MV-4-11 (cell line): ENCODE data around the gene CCDC69.
"Not testable (repeated sequence)": the region's sequence is repeated elsewhere in the genome, so short reads cannot be mapped to it uniquely, and the experiment has no call there.

ENCODE experiments used
- DNase-seq: peaks from one replicate; lab custom pipeline; 2025; lab: John Stamatoyannopoulos, UW

The CCDC69 gene

DNA sequence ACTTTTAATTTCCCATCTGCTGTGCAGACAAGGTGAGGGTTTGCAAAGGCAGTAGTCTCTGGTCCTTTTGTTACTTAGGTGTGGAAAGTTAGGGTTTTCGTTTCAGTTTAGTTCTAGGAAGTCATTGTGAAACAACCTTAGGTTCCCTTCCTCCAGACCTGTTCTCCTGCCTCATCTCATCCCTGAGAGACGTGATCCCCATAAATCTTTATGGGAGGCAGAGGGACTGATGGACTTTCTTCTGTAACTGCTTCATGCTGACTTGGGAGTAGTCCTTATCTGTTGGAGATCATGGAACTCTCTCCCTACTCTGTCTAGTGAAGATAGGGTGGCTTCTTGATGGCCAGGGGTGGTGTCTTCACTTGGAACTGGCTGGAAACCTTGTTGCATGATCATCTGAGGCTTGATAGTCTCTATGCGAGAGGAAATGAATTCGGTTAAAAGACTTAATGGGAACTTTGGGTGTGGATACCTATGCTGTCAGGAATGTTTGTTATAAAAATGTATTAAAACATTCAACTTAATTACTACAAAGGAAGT lies 21.9 kb upstream of the CCDC69 start:
- DNase-seq, result no peak

DNA sequence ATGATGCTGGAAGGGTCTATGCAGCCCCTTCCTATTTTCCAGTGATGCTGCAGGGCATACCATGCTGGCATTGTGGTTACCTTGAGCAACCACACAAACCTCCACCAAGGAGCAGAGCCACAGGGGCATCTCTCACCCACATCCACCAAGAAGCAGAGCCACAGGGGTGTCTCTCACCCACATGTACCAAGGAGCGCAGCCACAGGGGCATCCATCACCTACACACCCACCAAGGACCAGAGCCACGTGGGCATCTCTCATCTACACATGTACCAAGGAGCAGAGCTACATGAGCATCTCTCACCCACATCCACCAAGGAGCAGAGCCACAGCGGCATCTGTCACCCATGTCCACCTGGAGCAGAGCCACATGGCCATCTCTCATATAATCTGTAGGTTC lies 20.3 kb upstream of the CCDC69 start:
- no peak for DNase-seq

DNA sequence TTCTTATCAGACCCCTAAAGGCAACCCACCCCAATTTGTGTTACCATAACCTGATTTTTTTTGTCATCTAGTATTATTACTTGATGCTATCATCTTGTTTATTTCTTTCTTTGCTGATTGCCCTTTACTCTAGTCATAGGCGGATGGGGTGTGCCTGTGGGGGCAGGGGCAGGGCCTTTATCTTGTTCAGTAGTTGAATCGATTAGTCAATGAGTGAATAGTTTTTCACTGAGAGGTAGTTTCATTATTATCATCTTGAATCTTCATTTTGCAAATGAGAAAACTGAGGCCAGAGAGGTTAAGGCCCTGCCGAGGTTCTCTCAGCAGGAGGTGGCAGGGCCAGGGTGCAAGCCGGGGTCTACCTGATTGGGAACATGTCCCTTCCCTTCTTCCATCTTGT lies 19.7 kb upstream of the CCDC69 start:
- no peak for DNase-seq

DNA sequence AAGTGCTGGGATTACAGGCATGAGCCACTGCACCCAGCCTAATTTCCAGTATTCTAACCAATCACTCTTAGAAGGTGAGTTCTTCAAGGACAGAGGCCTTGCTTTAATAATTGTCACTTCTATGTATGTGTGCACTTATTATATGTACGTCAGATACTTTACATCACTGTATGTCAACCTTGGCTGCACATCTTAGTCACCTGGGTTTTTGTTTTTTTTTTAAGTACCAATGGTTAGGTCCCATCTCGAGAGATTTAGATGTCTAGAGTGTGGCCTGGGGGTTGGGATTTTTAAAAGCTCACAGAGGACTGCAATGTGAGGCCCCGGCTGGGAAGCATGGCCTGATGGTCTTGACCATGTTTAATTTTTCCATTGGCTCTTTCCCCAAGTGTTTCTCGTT lies 19.2 kb upstream of the CCDC69 start:
- DNase-seq, result no peak

DNA sequence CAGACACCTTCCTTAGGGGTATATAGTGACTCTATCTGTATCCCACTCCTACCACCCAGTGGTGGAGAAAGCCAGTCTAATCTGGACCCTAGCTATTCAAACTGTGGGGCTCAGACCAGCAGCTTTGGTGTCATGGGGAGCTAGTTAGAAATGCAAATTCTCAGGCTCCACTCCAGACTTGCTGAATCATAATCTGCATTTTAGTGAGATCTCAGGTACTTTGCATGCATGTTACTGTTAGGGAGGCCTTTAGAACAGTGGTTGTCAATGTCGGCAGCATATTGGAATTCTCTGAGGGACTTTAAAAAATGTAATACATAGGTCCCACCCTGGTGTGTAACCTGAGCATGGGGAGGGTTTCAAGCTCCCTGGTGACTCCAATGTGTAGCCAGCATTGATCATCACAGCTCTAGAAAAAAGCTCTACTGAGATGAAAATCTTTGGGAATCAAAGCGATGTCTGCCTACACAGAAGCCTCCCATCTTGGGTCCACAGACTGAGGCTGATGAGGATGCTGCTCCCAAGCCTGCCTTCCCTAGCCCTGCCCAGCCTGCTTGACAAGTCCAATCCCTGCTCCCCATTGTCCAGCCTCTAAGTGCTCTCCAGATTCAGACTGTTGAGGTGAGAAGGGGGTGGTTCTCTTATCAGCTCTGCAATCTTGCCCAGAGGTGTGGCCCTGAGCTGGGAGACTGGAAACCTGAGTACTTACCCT lies 17.2 kb upstream of the CCDC69 start:
- DNase-seq, result no peak

DNA sequence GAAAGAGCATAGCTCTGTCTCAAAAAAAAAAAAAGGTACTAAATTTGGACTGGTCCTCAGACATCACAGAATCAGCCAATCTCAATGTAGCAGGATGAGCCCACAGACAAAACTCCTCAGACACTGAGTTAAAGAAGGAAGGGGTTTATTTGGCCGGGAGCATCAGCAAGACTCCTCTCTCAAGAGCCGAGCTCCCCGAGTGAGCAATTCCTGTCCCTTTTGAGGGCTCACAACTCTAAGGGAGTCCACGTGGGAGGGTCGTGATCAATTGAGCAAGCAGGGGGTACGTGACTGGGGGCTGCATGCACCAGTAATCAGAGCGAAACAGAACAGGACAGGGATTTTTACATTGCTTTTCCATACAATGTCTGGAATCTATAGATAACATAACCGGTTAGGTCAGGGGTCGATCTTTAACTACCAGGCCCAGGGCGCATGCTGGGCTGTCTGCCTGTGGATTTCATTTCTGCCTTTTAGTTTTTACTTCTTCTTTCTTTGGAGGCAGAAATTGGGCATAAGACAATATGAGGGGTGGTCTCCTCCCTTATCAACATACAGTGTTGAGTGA lies 16.5 kb upstream of the CCDC69 start:
- not testable (repeated sequence) for DNase-seq

DNA sequence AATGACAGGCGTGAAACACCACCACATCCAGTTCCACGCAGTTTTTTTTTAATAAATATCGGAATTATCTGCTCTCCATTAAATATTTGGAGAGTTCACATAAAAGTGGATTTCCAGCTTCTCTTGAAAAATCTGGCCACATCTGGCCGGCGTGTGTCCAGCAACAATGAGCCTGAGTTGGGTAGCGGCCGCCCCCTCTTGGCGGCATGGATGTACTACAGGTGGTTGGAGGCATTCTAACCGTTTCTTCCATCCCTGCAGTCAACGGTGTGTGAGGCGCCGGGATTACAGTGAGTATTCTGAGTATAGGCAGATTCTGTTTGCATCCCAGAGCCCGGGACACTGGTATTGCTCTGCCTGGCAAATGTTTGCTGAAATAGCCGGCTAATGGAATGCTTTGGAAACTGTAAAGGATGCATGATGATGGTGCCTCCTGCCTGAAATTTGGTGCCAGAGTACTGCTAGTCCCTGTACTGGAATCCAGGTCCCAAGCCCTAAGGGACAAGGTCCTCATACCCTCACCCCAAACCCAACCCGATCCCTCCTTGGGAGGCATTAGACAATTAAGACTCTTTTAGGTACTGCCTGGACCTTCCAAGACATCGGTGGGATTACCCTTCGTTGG lies 15.5 kb upstream of the CCDC69 start:
- peak; percentile 52 for DNase-seq

DNA sequence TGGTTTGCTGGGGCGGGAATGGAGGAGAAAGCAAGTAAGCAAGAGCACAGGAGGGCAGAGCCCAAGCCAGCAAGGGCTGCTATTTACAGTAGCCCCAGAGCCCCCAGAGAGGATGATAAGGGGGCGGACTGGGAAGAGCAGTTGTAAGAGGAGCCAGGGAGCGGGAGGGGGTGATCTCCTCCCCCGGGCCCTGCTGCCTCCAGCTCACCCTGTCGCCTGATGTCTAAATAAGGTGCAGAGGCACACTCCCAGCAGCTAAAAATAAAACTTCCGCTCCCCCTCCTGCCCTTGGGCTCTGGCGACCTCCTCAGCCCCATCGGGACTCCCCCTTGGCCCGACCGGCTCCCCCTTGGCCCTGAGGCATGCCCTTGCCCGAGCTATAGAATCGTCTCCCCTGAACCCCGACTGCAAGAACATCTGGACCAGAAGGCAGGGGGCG lies 14.4 kb upstream of the CCDC69 start:
- no peak for DNase-seq

DNA sequence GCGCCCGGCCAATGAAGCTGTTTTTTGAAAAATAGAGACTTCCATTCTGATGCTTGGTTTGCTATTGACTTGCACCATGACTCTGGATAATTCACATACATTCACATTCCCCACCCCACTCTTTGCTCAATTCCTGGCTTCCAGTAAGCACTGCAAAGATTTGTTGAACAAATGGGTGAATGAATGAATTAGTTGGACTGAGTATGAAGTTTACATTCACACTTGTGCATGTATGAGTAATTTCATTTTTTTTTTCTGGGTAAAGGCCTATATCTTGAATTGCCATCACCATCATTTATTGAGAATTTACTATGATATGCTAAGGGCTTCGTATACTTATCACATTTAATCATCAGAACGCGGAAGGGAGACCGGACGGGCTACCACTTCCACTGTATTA lies 13.8 kb upstream of the CCDC69 start:
- DNase-seq, result no peak

DNA sequence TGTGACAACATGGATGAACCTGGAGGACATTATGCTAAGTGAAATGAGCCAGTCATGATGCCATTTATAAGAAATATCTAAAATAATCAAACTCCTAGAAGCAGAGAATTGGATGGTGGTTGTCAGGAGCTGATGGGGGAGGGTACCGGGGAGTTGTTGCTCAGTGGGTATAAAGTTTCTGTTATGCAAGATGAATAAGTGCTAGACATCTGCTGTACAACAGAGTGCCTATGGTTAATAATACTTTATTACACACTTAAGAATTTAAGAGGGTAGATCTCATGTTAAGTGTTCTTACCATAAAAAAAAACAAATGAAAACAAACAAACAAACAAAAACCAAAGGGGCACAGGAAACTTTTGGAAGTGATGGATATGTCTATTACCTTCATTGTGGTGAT lies 13.0 kb upstream of the CCDC69 start:
- DNase-seq, result no peak

DNA sequence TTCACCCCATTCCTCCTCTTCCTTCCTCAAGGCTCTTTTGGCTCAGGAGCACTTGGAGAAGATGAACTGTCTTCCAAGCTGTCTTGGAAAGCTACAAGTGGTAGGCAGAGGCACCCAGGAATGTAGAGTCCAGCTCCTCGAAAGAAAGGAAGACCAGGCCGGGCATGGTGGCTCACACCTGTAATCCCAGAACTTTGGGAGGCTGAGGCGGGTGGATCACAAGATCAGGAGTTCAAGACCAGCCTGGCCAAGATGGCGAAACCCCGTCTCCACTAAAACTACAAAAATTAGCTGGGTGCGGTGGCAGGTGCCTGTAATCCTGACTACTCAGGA lies 11.3 kb upstream of the CCDC69 start:
- DNase-seq, result not testable (repeated sequence)

DNA sequence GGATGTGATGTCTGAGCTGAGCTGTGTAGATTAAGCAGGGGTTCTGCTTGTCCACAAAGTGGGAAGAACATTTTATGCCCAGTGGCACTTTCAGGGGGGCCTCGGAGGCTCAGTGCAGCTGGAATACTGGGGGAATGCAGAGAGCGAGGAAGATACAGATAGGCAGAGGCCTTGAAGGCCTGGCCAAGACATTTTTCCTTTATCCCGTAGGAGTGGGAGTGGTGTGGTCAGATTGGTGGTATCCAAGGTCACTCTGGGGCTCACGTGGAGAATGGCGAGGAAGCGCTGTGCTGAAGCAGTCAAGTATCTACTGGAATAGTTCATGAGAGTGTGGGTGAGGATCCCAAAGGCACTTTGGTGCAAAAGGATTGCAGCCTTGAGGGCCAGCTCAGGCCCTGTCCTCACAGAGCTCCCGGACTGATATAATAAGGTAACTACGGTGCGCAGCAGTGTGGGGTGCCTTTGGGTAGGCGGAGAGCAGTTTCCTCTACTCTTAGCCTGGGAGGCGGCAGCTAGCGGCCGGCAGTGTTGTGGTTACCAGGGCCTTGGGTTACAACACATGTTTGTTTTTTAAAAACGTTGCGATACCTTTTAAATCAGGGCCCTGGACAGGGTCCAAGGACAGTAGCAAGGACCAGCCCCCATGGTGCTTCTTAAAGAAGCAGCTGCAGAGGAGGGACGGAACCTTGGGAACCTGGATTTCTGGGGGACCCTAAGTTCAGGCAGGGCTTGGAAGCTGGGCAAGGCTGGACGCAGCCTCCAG lies 10.8 kb upstream of the CCDC69 start:
- DNase-seq, result peak; percentile 42

DNA sequence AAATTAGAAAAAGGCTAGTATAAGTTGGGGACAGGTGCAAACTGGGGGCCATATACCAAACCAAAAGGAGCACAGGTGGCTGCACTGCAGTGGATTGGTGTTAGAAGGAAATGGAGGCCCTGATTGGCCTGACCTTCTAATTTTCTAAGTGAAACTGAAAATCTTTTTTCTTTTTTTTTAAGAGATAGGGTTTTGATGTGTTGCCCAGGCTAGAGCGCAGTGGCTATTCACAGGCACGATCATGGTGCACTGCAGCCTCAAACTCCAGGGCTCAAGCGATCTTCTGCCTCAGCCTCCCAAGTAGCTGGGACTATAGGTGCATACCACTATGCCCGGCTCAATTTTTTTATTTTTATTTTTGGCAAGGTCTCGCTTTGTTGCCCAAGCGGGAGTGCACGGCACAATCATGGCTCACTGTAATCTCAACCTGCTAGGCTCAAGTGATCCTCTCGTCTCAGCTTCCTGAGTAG lies 9.8 kb upstream of the CCDC69 start:
- DNase-seq, result no peak

DNA sequence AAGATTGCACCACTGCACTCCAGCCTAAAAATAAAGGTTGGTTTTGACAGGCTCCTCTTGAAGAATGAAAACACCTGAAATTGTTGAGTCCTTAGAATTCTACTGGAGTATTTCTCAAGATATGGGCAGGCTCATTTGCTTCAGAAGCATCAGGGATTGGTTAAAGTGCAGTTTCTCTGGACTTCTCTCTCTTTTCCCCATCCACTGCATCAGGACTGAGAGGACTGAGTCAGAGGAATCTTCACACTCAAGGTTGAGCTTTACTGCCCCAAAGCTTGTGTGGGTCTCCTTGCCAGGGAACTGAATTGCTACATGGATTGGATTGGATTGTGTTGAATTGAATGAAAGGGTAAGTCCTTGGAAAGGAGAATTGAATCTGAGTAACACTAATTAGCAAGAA lies 7.5 kb upstream of the CCDC69 start:
- no peak for DNase-seq

DNA sequence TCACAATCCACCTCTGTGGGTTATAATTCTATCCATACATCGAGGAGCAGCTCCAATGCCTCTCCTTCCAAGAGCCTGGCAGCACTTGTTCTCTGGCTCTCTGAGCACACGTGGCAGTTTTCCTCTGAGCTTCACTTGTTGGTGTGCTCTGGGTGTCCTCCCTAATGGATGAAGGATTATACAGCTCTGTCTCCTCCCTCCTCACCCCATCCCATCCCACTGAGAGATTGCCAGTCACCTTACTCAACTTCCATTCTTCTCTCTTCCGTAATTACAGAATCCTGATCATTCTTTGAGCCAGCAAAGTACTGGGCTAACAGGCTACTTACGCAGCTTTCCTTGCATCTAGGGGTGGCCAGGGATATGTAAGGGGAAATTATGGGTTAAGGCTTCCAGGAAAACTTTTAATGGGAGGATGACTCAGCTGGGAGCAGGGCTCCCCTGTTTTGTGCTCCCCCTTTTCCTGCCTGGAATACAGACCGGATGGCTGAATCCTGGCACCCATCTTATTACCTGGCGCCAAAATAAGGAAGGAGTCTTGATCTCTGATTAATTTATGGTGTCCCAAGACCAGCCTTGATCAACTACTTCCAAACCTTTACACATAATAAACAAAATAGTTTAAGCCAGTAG lies 6.3 kb upstream of the CCDC69 start:
- no peak for DNase-seq

DNA sequence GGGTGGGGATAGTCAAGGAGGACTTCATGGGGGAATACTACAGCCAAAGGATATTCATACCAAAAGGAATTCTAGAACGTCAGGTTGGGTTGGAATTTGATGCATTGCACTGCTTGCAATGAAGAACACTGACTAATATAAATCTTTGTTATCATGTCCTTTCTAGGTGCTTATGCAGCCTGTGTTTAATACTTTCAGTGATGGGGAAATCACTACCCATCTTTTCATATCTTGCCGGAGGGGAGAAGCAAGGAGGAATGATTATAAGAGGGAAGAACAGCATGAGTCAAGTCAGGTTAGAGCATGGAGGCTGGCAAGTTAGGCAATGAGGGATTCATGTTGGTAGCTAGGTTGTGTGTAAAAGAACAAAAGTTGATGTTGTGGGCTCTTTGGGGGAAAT lies 5.1 kb upstream of the CCDC69 start:
- no peak for DNase-seq

DNA sequence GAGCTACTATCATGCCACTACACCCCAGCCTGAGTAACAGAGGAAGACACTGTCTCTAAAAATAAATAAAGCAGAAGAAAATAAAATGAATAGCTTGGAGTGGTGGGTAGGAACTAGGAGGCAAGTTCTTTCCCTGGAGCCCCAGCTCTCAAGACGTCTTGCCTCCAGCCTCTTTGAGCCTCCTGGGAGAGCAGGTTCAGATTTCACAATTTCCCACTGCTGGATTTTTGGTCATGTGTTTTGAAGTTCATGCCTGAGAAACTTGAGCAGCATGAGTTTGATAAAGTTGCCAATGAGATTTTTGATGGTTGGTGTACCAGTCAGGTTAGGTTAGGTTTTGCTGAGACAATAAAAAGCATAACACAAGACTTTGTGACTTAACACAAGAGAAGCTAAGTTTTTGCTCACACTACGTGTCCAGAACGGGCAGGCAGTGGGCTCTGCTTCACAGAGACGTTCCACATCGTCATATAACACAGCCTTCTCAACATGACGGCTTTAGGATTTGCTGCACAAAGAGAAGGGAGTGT lies 4.1 kb upstream of the CCDC69 start:
- DNase-seq, result no peak

DNA sequence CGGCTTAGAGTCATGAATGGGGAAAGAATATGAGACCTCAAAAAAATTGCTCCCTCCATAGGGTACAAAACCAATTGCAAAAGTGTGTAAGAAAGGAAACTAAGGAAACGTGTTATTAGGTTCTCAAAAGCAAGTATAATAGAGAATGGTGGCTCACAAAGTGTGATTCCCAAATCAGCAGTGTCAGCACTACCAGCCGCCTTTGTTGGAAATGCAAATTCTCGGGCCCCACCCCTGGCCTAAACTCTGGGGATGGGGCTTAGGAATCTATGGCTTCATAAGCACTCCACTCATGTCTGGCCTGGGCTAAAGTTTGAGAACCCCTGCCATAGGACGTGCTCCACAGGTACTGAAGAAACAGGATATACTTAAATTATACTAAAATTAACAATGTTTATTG lies 1.6 kb upstream of the CCDC69 start:
- DNase-seq, result no peak

DNA sequence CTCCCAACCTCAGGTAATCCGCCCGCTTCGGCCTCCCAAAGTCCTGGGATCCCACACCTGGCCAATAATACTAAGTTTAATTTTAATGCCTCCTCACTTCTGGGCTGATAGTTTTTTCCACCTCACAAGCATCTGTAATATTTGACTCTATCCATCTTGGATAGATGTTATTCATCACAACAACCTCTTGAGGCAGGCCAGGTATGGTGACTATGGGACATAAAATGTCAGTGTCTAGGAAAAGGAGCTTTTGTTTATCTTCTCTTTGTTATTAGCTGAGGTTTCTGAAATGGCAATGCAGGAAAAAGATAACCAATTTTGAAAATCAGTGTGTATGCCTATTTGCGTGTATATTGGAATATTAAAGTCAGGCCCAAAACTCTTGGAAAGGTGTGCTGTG lies 1.2 kb upstream of the CCDC69 start:
- DNase-seq, result no peak

DNA sequence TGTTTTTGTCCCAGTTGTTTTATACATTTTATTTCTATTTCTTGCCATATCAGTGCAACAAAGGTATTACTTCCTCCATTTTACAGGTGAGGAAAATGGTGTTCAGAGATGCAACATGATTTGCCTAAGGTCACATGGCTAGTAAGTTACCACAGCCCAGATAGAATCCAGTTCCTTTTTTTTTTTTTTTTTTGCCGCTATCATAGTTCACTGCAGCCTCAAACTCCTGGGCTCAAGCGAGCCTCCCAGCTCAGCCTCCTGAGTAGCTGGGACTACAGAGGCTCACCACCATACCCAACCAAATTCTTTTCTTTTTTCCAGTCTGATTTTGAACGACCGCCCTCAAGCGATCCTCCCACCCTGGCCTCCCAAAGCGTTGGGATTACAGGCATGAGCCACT lies 480 bp upstream of the CCDC69 start:
- DNase-seq, result peak; percentile 47

DNA sequence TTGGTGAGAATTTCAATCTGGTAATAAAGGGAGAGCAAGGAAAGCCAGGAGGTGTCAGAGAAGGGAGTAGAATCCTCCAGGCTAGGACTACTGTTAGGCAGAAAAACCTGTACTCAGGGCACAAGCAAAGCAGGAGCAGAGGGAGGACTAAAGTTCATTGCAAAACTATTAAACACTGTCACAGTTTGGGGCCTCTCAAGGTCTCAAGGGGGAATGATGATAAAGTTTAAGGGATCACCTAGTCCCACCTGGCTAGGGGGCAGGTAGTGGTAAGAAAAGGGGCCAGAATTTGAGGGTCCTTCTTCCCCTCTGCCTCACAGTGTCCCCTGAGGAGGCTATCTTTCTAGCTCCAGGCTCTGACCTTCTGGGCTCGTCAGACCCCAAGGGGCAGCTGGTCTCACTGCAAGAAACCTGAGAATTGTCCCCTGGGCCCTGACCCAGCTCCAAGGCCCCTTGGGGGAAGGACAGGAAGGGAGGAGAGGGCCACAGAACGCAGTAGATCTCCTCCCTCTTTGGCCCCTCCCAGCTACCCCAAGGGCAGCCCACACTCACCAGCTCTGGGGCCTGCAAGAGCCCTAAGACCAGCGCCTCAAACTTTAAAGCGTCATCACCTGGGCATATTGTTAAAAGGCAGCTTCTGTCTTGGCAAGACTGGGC lies 974 bp downstream of the CCDC69 start:
- DNase-seq, result no peak
